GM23338 (cell line): Measurements from ENCODE around the gene LRMDA. TPM values are rescaled to one million over a fixed set of nuclear protein-coding genes. Genes with fewer than 3 reads are reported as not detected.

ENCODE experiments used
- ATAC-seq: fragments of 200-7000 bp; cut with Tn5 transposase; 3 replicates; pipeline ENCODE4 v1.9.1; 2020
- DNase-seq: peaks from one replicate; pipeline ENCODE4 v3.0.0-alpha.2; 2015; ENCODE audit warnings: low spot score
- H2AFZ ChIP-seq: fragments of 200-600 bp; sonication (generic); 2 replicates; pipeline ENCODE4 v1.8.0; 2016; ENCODE audit warnings: antibody characterized with exemption, mild to moderate bottlenecking, moderate library complexity
- H3F3A ChIP-seq: fragments of 200-600 bp; sonication (generic); replicated peaks from 2 replicates; pipeline ENCODE4 v1.8.0; 2017; ENCODE audit warnings: antibody characterized with exemption, mixed run types, low read depth
- H3K27ac ChIP-seq: fragments of 200-600 bp; sonication (generic); 2 replicates; pipeline ENCODE4 v1.6.1; 2016; ENCODE audit warnings: low read depth
- H3K27me3 ChIP-seq: fragments of 200-600 bp; sonication (generic); 2 replicates; pipeline ENCODE4 v1.8.0; 2016; ENCODE audit warnings: mild to moderate bottlenecking, mixed run types, moderate library complexity; ENCODE audit not compliant: insufficient read depth
- H3K36me3 ChIP-seq: fragments of 200-600 bp; sonication (generic); 2 replicates; pipeline ENCODE4 v1.8.0; 2016; ENCODE audit warnings: mild to moderate bottlenecking; ENCODE audit not compliant: insufficient read depth
- H3K4me1 ChIP-seq: fragments of 200-600 bp; sonication (generic); 2 replicates; pipeline ENCODE4 v1.8.0; 2016; ENCODE audit warnings: mild to moderate bottlenecking, moderate library complexity; ENCODE audit not compliant: insufficient read depth
- H3K4me2 ChIP-seq: fragments of 200-600 bp; sonication (generic); 2 replicates; pipeline ENCODE4 v1.7.1; 2017; ENCODE audit warnings: mixed run types
- H3K4me3 ChIP-seq: fragments of 200-600 bp; sonication (generic); 2 replicates; pipeline ENCODE4 v1.6.1; 2016; ENCODE audit warnings: mixed run types
- H3K79me2 ChIP-seq: fragments of 200-600 bp; sonication (generic); replicated peaks from 2 replicates; pipeline ENCODE4 v1.8.0; 2017; ENCODE audit warnings: mild to moderate bottlenecking; ENCODE audit not compliant: insufficient read depth
- H3K9me2 ChIP-seq: fragments of 200-600 bp; sonication (generic); 2 replicates; pipeline ENCODE4 v1.8.0; 2017; ENCODE audit not compliant: insufficient read depth
- H4K20me1 ChIP-seq: fragments of 200-600 bp; sonication (generic); replicated peaks from 2 replicates; pipeline ENCODE4 v1.8.0; 2017; ENCODE audit warnings: mild to moderate bottlenecking; ENCODE audit not compliant: insufficient read depth
- H3K27ac Mint-ChIP-seq: 2 replicates; pipeline ENCODE4 v1.8.0; 2020; ENCODE audit warnings: inconsistent platforms, mild to moderate bottlenecking, moderate library complexity, mixed read lengths
- H3K27me3 Mint-ChIP-seq: 3 replicates; pipeline ENCODE4 v1.8.0; 2022; ENCODE audit warnings: low read depth, mild to moderate bottlenecking, moderate library complexity, mixed read lengths, inconsistent platforms; ENCODE audit not compliant: insufficient read depth, poor library complexity
- H3K36me3 Mint-ChIP-seq: 3 replicates; pipeline ENCODE4 v1.8.0; 2021; ENCODE audit warnings: low read depth, mild to moderate bottlenecking, inconsistent platforms, moderate library complexity, mixed read lengths
- H3K4me1 Mint-ChIP-seq: 3 replicates; pipeline ENCODE4 v1.8.0; 2020; ENCODE audit warnings: mild to moderate bottlenecking, inconsistent platforms, mixed read lengths
- H3K4me3 Mint-ChIP-seq: 3 replicates; pipeline ENCODE4 v1.8.0; 2021; ENCODE audit warnings: moderate library complexity, mild to moderate bottlenecking, inconsistent platforms, mixed read lengths
- H3K9me3 Mint-ChIP-seq: 3 replicates; pipeline ENCODE4 v1.8.0; 2020; ENCODE audit warnings: moderate library complexity, mild to moderate bottlenecking, inconsistent platforms, mixed read lengths
- ETS1 ChIP-seq: IDR thresholded peaks from 2 replicates; pipeline ENCODE4 v1.6.1; 2016; ENCODE audit warnings: antibody characterized with exemption
- EZH2phosphoT487 ChIP-seq: fragments of 200-600 bp; sonication (generic); IDR thresholded peaks from one replicate; pipeline ENCODE4 v1.8.1; 2018; ENCODE audit warnings: antibody characterized with exemption; ENCODE audit not compliant: unreplicated experiment
- JUNB ChIP-seq: IDR thresholded peaks from one replicate; pipeline ENCODE4 v1.6.1; 2016; ENCODE audit warnings: antibody characterized with exemption; ENCODE audit not compliant: unreplicated experiment
- STAT1 ChIP-seq: IDR thresholded peaks from one replicate; pipeline ENCODE4 v1.6.1; 2016; ENCODE audit warnings: antibody characterized with exemption; ENCODE audit not compliant: unreplicated experiment
- ZNF462 ChIP-seq: fragments of 250-450 bp; sonication (Bioruptor Pico); IDR thresholded peaks from 2 replicates; pipeline ENCODE4 v1.5.0; 2020; ENCODE audit warnings: mild to moderate bottlenecking, moderate library complexity
- polyA plus RNA-seq: library from polyadenylated mRNA; unstranded; fragments of >200 nt; fragmentation: Nextera tagmentation; extraction: Ambion mirVana; gene quantifications from 2 replicates; pipeline ENCODE4 v1.2.1, GENCODE V29; 2016
- total RNA-seq: library from RNA; depleted of rRNA; stranded (reverse); fragments of >200 nt; shearing (Covaris generic); gene quantifications from 2 replicates; pipeline ENCODE4 v1.2.3, GENCODE V29; 2014

Gene LRMDA
- total and polyA plus RNA-seq, 2 experiments from 2014 or later = 0.90 to 1.8 TPM

- Mint-ChIP-seq H3K36me3 (peaks cover 7% of the 10 kb centered on the region; the same call in 2 of the 3 replicates), H3K9me3 (peaks cover 14% of the 10 kb centered on the region), H3K4me3 (no peak overlapping the region), H3K27ac (no peak overlapping the region), H3K27me3 (no peaks in the 10 kb centered on the region), H3K4me1 (peaks cover 12% of the 10 kb centered on the region; the same call in 2 of the 3 replicates)
- Histone ChIP-seq H3K27ac (no peak overlapping the region), H3F3A (no peaks in the 10 kb centered on the region), H3K4me2 (no peak overlapping the region), H3K4me1 (peaks cover 2% of the 10 kb centered on the region), H3K27me3 (no peaks in the 10 kb centered on the region), H4K20me1 (no peaks in the 10 kb centered on the region), H3K79me2 (no peaks in the 10 kb centered on the region), H3K4me3 (no peak overlapping the region), H2AFZ (no peak overlapping the region), H3K36me3 (no peaks in the 10 kb centered on the region), H3K9me2 (no peaks in the 10 kb centered on the region; the same call in 1 of the 2 replicates)
- DNase-seq = no peak
- no peak for ATAC-seq
- TF ChIP-seq STAT1 (no peak), ETS1 (no peak), JUNB (no peak), ZNF462 (CRISPR knock-in tag) (no peak), EZH2phosphoT487 (no peak)
Measured at GRCh38 chr10:75547391-75548298, 116.2 kb downstream of the LRMDA start.
